Gastroesophageal sphincter (tissue), 3 donors: ENCODE results near the gene IKZF3.

Source experiments
- CTCF ChIP-seq, 4 experiments: fragments of 200-600 bp in 2 of 4; fragments of 450-650 bp in 2 of 4; sonication (generic) in 1 of 4; IDR thresholded peaks; one replicate each; pipeline ENCODE4 v1.5.1; 2017 to 2019; ENCODE audit warnings: antibody characterized with exemption in 4 of 4, mild to moderate bottlenecking in 2 of 4, moderate library complexity in 2 of 4
- POLR2A ChIP-seq, 2 donors: fragments of 450-650 bp; IDR thresholded peaks; one replicate each; pipeline ENCODE4 v1.6.1; 2017; ENCODE audit warnings: antibody characterized with exemption in 2 of 2, mild to moderate bottlenecking in 2 of 2, moderate library complexity in 1 of 2

DNA sequence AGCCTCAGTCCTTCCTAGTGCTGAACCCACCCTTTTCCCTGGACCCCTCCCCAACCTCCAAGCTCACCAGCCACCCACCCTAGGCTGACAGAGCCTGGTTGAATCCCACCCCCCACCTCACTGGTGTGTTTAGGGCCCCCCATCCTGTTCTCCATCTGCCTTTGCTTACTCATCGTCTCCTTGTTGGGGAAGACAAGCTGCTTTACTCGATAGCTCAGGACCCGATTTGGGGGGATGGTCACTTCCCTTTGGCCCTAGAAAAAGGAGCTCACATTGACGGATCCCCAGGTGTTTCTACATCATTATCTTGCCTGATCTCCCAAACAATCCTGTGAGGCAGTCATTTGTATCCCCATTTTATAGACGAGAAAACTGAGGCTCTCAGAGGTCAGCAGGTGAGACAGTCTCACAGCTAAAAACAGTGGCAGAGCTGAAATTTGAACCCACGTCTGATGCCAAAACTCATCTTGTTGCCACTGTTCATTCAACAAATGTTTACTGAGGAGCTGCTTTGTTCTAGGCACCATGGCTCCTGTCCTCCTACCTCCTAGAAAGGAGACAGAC, 44.8 kb upstream of the IKZF3 start:
- TF ChIP-seq CTCF (IDR thresholded peaks at IDR 0.05), result no peak
- no peak for TF ChIP-seq POLR2A (IDR thresholded peaks at IDR 0.05)
